ENCODE data around the gene PRAMEF6.
"Not testable (repeated sequence)": the region's sequence is repeated elsewhere in the genome, so short reads cannot be mapped to it uniquely, and the experiment has no call there.

GRCh38 chr1:12898170-12898569 lies 49.2 kb downstream of the PRAMEF6 start, which contains the start of gene PRAMEF10:
- not testable (repeated sequence) for TF ChIP-seq CTCF, ZNF660, ZNF416, INSM2 (tag by site-specific recombination; IDR thresholded peaks at IDR 0.05)

All from HEK293 (cell line).